HG03565 (cell line): Measurements from ENCODE around the gene LONRF2.

Experiments used
- ATAC-seq: cut with Tn5 transposase; IDR thresholded peaks from one replicate; pipeline ENCODE4 v1.9.1; 2021; ENCODE audit warnings: mild to moderate bottlenecking, moderate library complexity; ENCODE audit not compliant: unreplicated experiment

LONRF2 gene

GRCh38 chr2:100301881-100302584 lies 20.3 kb downstream of the LONRF2 start:
- no peak for ATAC-seq

GRCh38 chr2:100299548-100299947 lies 22.8 kb downstream of the LONRF2 start:
- ATAC-seq, result no peak

- no peak for ATAC-seq
These were observed 24.8 kb downstream of the LONRF2 start for GRCh38 chr2:100297511-100297910.

- ATAC-seq, result no peak
These were observed 28.2 kb downstream of the LONRF2 start for GRCh38 chr2:100294162-100294497.

- ATAC-seq, result no peak
These were observed 28.8 kb downstream of the LONRF2 start for GRCh38 chr2:100293341-100294161.

- ATAC-seq, result no peak
These were observed 30.2 kb downstream of the LONRF2 start for GRCh38 chr2:100292022-100292580.

GRCh38 chr2:100291152-100291970 lies 30.9 kb downstream of the LONRF2 start:
- ATAC-seq, result no peak

GRCh38 chr2:100290718-100291151 lies 31.6 kb downstream of the LONRF2 start:
- ATAC-seq, result no peak

GRCh38 chr2:100289020-100289419 lies 33.3 kb downstream of the LONRF2 start:
- no peak for ATAC-seq

GRCh38 chr2:100286318-100286717 lies 36.0 kb downstream of the LONRF2 start:
- ATAC-seq, result no peak

GRCh38 chr2:100285691-100286090 lies 36.6 kb downstream of the LONRF2 start:
- ATAC-seq, result no peak

GRCh38 chr2:100285011-100285410 lies 37.3 kb downstream of the LONRF2 start:
- ATAC-seq, result no peak

GRCh38 chr2:100283724-100284501 lies 38.4 kb downstream of the LONRF2 start:
- ATAC-seq, result no peak

- no peak for ATAC-seq
These were observed 40.5 kb downstream of the LONRF2 start for GRCh38 chr2:100281521-100282438.

GRCh38 chr2:100279586-100280534 lies 42.4 kb downstream of the LONRF2 start:
- no peak for ATAC-seq

- no peak for ATAC-seq
These were observed 43.3 kb downstream of the LONRF2 start for GRCh38 chr2:100278986-100279385.

- no peak for ATAC-seq
These were observed 43.8 kb downstream of the LONRF2 start for GRCh38 chr2:100278501-100278900.

GRCh38 chr2:100277540-100278207 lies 44.6 kb downstream of the LONRF2 start:
- ATAC-seq, result no peak
